Posterior vena cava (tissue), 2 donors: ENCODE measurements around the gene PDE3B. TPM values are rescaled to one million over a fixed set of nuclear protein-coding genes. Genes with fewer than 3 reads are reported as not detected.
"Not testable (repeated sequence)": the region's sequence is repeated elsewhere in the genome, so short reads cannot be mapped to it uniquely, and the experiment has no call there.

ENCODE experiments used
- DNase-seq: peaks from one replicate; pipeline ENCODE4 v3.0.0-alpha.2; 2020; ENCODE audit warnings: low spot score
- intact Hi-C, 2 donors: fragments of 100-400 bp; cut with DNase I; formaldehyde crosslinking; loops; one replicate each; pipeline versions ENCODE4 v1.14.1 to v1.14.2; 2022 to 2023
- total RNA-seq, 2 donors: library from RNA; stranded (reverse); fragmentation: NEBNext Ultra II Directional; extraction: Animal tissue kit (Norgen Biotek cat#: 25700); gene quantifications; one replicate each; pipeline ENCODE4 v1.2.1, GENCODE V29; 2021
- donor health status: DM: yes; HTN: yes; CAD: no.
- donor health status: DM: yes; HTN: yes; CAD: no.

The PDE3B gene
- total RNA-seq, 2 donors from 2014 or later: 2.1 to 2.8 TPM

- DNase-seq: no peak
- intact Hi-C loops: no loop called here
These were observed 81.5 kb downstream of the PDE3B start for GRCh38 chr11:14725150-14725549.

GRCh38 chr11:14727215-14727614, 83.6 kb downstream of the PDE3B start:
- intact Hi-C loops: no loop called here
- no peak for DNase-seq

GRCh38 chr11:14727746-14728145, 84.1 kb downstream of the PDE3B start:
- DNase-seq: no peak
- intact Hi-C loops: no loop called here

GRCh38 chr11:14740539-14740938, 96.9 kb downstream of the PDE3B start:
- DNase-seq, intact Hi-C loops: not testable (repeated sequence)

- no peak for DNase-seq
- intact Hi-C loops: no loop called here
These were observed 97.6 kb downstream of the PDE3B start for GRCh38 chr11:14741195-14741594.

GRCh38 chr11:14742849-14743559, 99.4 kb downstream of the PDE3B start:
- intact Hi-C loops: no loop called here
- peak; percentile 49 for DNase-seq

- intact Hi-C loops: not testable (repeated sequence)
- peak; percentile 29 for DNase-seq
These were observed 100.1 kb downstream of the PDE3B start for GRCh38 chr11:14743667-14744066.

GRCh38 chr11:14746857-14747395, 103.3 kb downstream of the PDE3B start:
- no peak for DNase-seq
- intact Hi-C loops: no loop called here

- no peak for DNase-seq
- intact Hi-C loops: no loop called here
These were observed 104.5 kb downstream of the PDE3B start for GRCh38 chr11:14748090-14748489.

GRCh38 chr11:14750911-14751310, 107.3 kb downstream of the PDE3B start:
- no peak for DNase-seq
- intact Hi-C loops: no loop called here

- intact Hi-C loops: no loop called here
- no peak for DNase-seq
These were observed 108.4 kb downstream of the PDE3B start for GRCh38 chr11:14751975-14752407.

- intact Hi-C loops: no loop called here
- DNase-seq: no peak
These were observed 111.5 kb downstream of the PDE3B start for GRCh38 chr11:14755140-14755539.

GRCh38 chr11:14756349-14756748, 112.7 kb downstream of the PDE3B start:
- no peak for DNase-seq
- intact Hi-C loops: no loop called here

GRCh38 chr11:14759300-14760012, 115.9 kb downstream of the PDE3B start:
- intact Hi-C loops: not testable (repeated sequence)

GRCh38 chr11:14764179-14764578, 120.6 kb downstream of the PDE3B start:
- no peak for DNase-seq
- intact Hi-C loops: no loop called here

More at GRCh38 chr11:14759300-14760012, 115.9 kb downstream of the PDE3B start:
- not testable (repeated sequence) for DNase-seq

- intact Hi-C loops: no loop called here
- no peak for DNase-seq
These were observed 121.2 kb downstream of the PDE3B start for GRCh38 chr11:14764579-14765527.

- intact Hi-C loops: no loop called here
- DNase-seq: no peak
These were observed 123.0 kb downstream of the PDE3B start for GRCh38 chr11:14766585-14766984.

GRCh38 chr11:14768526-14769188, 125.1 kb downstream of the PDE3B start:
- DNase-seq: no peak
- intact Hi-C loops: no loop called here

GRCh38 chr11:14773755-14774154, 130.2 kb downstream of the PDE3B start:
- no peak for DNase-seq
- intact Hi-C loops: no loop called here
